NCI-H82 treated with DMSO at 0.1 percent for 48 hours (cell line): Measurements from ENCODE around the gene CORO2A.
"Not testable (repeated sequence)": the region's sequence is repeated elsewhere in the genome, so short reads cannot be mapped to it uniquely, and the experiment has no call there.

Source experiments
- DNase-seq: peaks from one replicate; lab custom pipeline; 2025; ENCODE audit not compliant: unreplicated experiment; lab: John Stamatoyannopoulos, UW

The CORO2A gene

DNA sequence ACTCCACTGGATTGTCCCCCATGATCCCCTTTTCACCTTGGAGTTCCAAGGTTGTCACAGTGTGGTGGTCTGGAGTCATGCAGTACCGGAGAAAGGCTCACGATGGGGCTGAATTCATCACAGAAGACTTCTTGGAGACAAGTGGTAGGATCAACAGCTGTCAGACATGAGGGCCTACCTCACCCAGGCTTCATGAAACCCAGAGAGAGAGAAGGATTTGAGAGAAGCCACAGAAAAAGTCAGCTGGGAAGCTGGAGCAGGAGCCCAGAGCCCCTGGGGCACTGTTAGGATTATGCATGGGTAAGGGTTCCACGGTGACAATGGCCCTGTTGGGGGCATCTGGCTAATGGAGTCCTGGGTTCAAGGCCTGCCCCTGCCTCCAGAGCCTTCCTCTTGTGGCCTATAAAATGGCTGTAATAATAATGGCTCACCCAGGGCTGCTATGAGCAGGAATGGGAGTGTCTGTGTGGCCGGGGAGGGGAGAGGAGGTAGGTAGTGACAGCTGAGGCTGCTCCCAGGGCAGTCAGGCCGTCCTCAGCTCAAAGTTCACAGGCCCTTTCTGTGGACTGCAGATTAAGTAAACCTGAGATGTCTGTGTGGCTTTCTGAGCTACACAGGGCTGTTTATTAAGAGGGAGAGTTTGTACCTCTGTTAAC, 74.3 kb downstream of the CORO2A start:
- no peak for DNase-seq

GRCh38 chr9:98117097-98117496, 75.3 kb downstream of the CORO2A start:
- not testable (repeated sequence) for DNase-seq

GRCh38 chr9:98109052-98109451, 83.4 kb downstream of the CORO2A start:
- no peak for DNase-seq

GRCh38 chr9:98108531-98109031, 83.9 kb downstream of the CORO2A start:
- DNase-seq: no peak

DNA sequence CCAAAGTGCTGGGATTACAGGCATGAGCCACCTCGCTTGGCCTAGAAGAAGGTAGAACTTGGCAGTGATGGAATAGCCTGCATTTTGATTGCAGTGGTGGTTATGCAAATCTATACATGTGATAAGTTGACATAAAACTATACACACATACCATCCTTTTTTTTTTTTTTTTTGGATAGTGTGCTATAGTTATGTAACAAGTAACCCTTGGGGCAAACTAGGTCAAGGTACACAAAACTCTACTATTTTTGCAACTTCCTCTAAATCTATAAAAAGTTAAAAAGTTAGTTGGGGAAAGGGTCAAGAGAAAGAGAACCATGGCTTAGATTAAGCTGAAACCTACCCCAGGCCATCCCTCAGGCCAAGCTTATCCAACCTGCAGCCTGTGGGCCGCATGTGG, 84.5 kb downstream of the CORO2A start:
- DNase-seq: no peak

DNA sequence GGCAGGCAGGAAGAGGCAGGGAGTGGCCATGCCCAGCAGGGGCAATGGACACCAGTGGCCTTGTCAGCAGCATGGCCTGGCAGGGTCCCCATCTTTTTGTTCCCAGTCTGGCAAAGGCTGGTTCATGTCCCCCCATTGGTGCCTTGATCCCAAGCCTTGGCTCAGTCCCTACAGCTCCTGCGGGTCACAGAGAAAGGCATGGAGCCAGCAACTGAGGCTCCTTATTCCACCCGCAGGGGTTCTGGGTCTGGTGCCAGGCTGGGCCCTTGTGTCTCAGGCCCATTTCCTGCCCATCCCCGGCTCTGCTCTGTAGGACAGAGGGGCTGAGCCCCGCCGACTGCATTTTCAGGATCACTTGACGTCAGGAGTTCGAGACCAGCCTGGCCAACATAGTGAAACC, 87.4 kb downstream of the CORO2A start:
- no peak for DNase-seq

DNA sequence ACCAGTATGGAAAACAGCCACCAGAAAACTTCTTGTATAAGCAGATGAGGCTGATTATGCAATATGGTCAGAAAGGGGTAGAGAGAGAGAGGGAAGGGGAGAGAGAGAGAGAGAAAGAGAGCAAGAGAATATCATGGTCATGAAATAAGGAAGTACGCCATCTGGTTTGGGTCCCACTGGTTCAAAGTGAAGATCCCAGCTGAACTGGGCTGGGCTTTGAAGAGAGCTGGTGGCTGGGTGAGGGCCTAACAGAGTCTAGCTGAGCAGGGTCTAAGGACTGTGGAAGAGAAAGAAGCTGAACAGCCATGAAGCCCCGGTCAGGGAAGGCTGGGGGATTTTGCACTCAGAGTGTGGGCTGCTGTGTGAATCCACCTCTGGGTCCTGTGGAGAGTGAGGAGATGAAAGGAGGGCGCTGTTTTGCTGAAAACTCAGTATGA, 88.0 kb downstream of the CORO2A start:
- DNase-seq: no peak

DNA sequence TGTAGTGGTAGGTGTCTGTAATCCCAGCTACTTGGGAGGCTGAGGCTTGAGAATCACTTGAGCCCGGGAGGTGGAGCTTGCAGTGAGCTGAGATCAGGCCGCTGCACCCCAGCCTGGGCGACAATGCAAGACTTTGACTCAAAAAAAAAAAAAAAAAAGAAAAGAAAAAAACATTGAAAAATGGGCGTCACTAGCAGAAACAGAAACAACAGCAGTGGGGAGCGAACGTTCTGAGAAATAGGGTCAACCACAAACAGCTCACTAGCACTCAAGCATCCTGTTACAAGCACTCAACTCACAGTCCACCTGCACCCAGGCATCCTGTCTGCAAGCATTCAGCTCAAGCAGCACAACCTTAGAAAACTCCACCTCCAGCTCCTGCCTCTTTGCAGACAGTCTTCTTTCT, 90.6 kb downstream of the CORO2A start:
- no peak for DNase-seq

- DNase-seq: no peak
Measured at GRCh38 chr9:98101416-98101815, 91.0 kb downstream of the CORO2A start.

GRCh38 chr9:98100456-98100855, 92.0 kb downstream of the CORO2A start:
- no peak for DNase-seq

- DNase-seq: no peak
Measured at GRCh38 chr9:98099898-98100297, 92.5 kb downstream of the CORO2A start.

DNA sequence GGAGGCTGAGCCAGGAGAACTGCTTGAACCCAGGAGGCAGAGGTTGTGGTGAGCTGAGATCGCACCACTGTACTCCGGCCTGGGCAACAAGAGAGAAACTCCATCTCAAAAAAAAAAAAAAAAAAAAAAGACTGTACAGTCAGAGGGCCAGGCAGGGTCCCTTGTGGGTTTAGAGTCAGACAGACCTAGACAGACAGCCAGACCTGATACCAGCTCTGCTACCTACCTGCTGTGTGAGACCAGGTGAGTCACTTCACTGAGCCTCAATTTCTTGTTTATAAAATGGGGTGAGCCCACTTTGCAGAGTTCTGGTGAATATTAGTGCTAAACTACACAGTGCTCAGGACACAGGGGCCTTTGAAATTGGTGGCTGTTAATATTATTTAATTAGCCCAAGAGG, 93.1 kb downstream of the CORO2A start:
- no peak for DNase-seq

DNA sequence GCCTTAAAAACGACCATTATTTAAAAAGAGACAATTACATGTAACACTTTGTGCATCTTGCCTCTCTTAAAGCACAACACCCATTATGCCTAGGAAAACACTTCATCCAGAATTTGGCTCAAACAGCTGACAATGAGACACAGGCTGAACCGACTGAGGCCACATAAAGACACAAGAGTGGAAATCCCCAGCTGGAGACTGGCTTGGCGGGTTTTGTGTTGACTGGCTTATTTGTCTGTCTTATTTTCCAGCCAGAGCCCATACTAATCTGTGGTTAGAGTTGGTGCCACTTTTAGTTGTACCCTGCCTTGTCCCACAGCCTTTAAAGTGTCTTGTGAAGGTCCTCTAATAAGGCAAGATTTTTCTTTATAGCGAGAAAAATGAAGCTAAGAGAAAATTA, 94.6 kb downstream of the CORO2A start:
- DNase-seq: no peak

GRCh38 chr9:98096091-98096490, 96.3 kb downstream of the CORO2A start:
- no peak for DNase-seq

GRCh38 chr9:98095401-98095800, 97.0 kb downstream of the CORO2A start:
- DNase-seq: no peak

GRCh38 chr9:98094851-98095250, 97.6 kb downstream of the CORO2A start:
- DNase-seq: no peak

DNA sequence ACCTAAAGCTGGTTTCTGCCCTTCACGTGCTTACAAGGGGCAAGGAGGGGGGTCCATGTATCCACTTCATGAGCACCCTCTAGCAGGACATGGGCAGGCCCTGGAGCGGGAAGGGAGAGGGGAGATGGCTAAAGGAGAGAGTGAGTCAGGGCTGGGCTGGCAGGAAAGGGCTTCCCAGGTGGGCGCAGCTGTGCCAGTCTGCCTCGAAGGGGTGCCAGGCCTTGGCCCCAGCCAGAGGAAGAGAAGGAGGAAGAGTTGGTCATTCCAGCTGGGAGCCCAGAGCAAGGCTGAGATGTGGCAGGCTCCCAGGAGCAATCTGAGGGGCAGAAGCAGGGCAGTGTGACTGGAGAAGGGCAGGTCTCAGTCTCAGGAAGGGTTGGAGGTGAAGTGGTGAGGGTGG, 98.1 kb downstream of the CORO2A start:
- DNase-seq: no peak

- no peak for DNase-seq
Measured at GRCh38 chr9:98092613-98092931, 99.9 kb downstream of the CORO2A start.

- DNase-seq: no peak
Measured at GRCh38 chr9:98091735-98092612, 100.5 kb downstream of the CORO2A start.

- not testable (repeated sequence) for DNase-seq
Measured at GRCh38 chr9:98090674-98091073, 101.8 kb downstream of the CORO2A start.

- DNase-seq: no peak
Measured at GRCh38 chr9:98087420-98088354, 104.8 kb downstream of the CORO2A start.
